Hepatocyte (in vitro differentiated cells): Measurements from ENCODE around the gene NPB. TPM values are rescaled to one million over a fixed set of nuclear protein-coding genes. Genes with fewer than 3 reads are reported as not detected.

ENCODE experiments used
- DNase-seq: peaks from one replicate; pipeline ENCODE4 v3.0.0-alpha.2; 2016; ENCODE audit warnings: low spot score
- H2AFZ ChIP-seq: fragments of 200-600 bp; sonication (generic); 2 replicates; pipeline ENCODE4 v1.6.0; 2016; ENCODE audit warnings: antibody characterized with exemption, mild to moderate bottlenecking
- H3K27ac ChIP-seq: fragments of 200-600 bp; sonication (generic); 2 replicates; pipeline ENCODE4 v1.5.1; 2016; ENCODE audit warnings: mild to moderate bottlenecking
- H3K27me3 ChIP-seq: fragments of 200-600 bp; sonication (generic); 2 replicates; pipeline ENCODE4 v1.6.1; 2016
- H3K36me3 ChIP-seq: fragments of 200-600 bp; sonication (generic); replicated peaks from 2 replicates; pipeline ENCODE4 v1.5.1; 2016; ENCODE audit warnings: low read depth; ENCODE audit not compliant: insufficient read depth
- H3K4me1 ChIP-seq: fragments of 200-600 bp; sonication (generic); 2 replicates; pipeline ENCODE4 v1.5.1; 2016; ENCODE audit warnings: mild to moderate bottlenecking, moderate library complexity; ENCODE audit not compliant: insufficient read depth
- H3K4me2 ChIP-seq: fragments of 200-600 bp; sonication (generic); 2 replicates; pipeline ENCODE4 v1.6.0; 2016
- H3K4me3 ChIP-seq: fragments of 200-600 bp; sonication (generic); 2 replicates; pipeline ENCODE4 v1.5.1; 2016; ENCODE audit warnings: mild to moderate bottlenecking
- H3K79me2 ChIP-seq: fragments of 200-600 bp; sonication (generic); 2 replicates; pipeline ENCODE4 v1.6.0; 2017; ENCODE audit warnings: mild to moderate bottlenecking
- H3K9me2 ChIP-seq: fragments of 200-600 bp; sonication (generic); replicated peaks from 2 replicates; pipeline ENCODE4 v1.6.0; 2017; ENCODE audit warnings: mild to moderate bottlenecking; ENCODE audit not compliant: insufficient read depth
- H3K9me3 ChIP-seq: fragments of 200-600 bp; sonication (generic); 2 replicates; pipeline ENCODE4 v1.5.1; 2016; ENCODE audit warnings: low read depth, mild to moderate bottlenecking
- H4K20me1 ChIP-seq: fragments of 200-600 bp; sonication (generic); 2 replicates; pipeline ENCODE4 v1.6.0; 2016; ENCODE audit warnings: mild to moderate bottlenecking; ENCODE audit not compliant: insufficient read depth, poor library complexity, severe bottlenecking
- EZH2 ChIP-seq: fragments of 200-600 bp; sonication (generic); IDR thresholded peaks from 2 replicates; pipeline ENCODE4 v1.6.1; 2016; ENCODE audit warnings: antibody characterized with exemption, mild to moderate bottlenecking, borderline replicate concordance
- EZH2phosphoT487 ChIP-seq: fragments of 200-600 bp; sonication (generic); IDR thresholded peaks from one replicate; pipeline ENCODE4 v1.6.1; 2018; ENCODE audit warnings: antibody characterized with exemption, mild to moderate bottlenecking, low read depth, moderate library complexity; ENCODE audit not compliant: unreplicated experiment, severe bottlenecking
- WGBS: methylation state at CpG from one replicate; pipeline ENCODE4 v1.1.6; 2016; ENCODE audit warnings: low lambda C conversion rate; ENCODE audit errors: missing lambda C conversion rate; 5-methylcytosine and 5-hydroxymethylcytosine counted together
- polyA plus RNA-seq: library from polyadenylated mRNA; unstranded; fragments of >200 nt; fragmentation: Nextera tagmentation; extraction: Ambion mirVana; gene quantifications from 2 replicates; pipeline ENCODE4 v1.2.1, GENCODE V29; 2016
- total RNA-seq: library from RNA; depleted of rRNA; stranded (reverse); fragments of >200 nt; gene quantifications from 2 replicates; pipeline ENCODE4 v1.2.3, GENCODE V29; 2014
- TF ChIP-seq, protein P1 (sequence below): fragments of 200-600 bp; sonication (generic); IDR thresholded peaks from 2 replicates; pipeline ENCODE4 v1.5.1; 2016; ENCODE audit warnings: antibody characterized with exemption, mild to moderate bottlenecking; ENCODE audit not compliant: poor library complexity

Gene NPB
- total and polyA plus RNA-seq, 2 experiments from 2014 or later, result 0.47 to 2.2 TPM

DNA sequence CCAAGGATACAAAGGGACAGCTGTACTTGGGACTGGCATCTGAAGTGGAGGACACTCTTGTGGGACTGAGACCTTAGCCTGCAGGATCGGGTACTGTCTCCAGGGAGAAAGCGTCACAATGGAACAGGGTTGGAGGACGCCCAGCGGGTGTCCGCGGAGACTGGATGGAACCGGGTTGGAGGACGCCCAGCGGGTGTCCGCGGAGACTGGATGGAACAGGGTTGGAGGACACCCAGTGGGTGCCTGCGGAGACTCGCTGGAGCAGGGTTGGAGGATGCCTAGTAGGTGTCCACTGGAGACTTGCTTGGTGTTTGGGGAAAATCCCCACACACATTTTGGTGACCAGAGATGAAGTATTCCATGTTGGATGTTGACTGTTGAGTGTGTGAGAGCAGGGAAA is 45.2 kb downstream of the NPB start, which contains the start of gene MYADML2:
TSS of gene MYADML2 (minus strand) at position 45 of the 400 bp plus-strand sequence. CDS start 5,492 bp downstream, outside the sequence.
- DNase-seq, result no peak
- H3K27ac ChIP-seq, result no peak within 1 kb of the TSS
- no peaks in the 10 kb centered on the region for H3K79me2 ChIP-seq
- no peaks in the 10 kb centered on the region for H3K36me3 ChIP-seq
- WGBS, result 86% methylated on average over 13 of the region's 13 CpGs
- no peak within 1 kb of the TSS for H2AFZ ChIP-seq
- H3K4me2 ChIP-seq, result no peak within 1 kb of the TSS
- no peaks in the 10 kb centered on the region for H3K4me1 ChIP-seq
- no peaks in the 10 kb centered on the region for H3K9me2 ChIP-seq
- H3K27me3 ChIP-seq, result no peaks in the 10 kb centered on the region
- no peaks in the 10 kb centered on the region for H3K9me3 ChIP-seq
- H3K4me3 ChIP-seq, result no peak within 1 kb of the TSS
- TF ChIP-seq, protein P1, sequence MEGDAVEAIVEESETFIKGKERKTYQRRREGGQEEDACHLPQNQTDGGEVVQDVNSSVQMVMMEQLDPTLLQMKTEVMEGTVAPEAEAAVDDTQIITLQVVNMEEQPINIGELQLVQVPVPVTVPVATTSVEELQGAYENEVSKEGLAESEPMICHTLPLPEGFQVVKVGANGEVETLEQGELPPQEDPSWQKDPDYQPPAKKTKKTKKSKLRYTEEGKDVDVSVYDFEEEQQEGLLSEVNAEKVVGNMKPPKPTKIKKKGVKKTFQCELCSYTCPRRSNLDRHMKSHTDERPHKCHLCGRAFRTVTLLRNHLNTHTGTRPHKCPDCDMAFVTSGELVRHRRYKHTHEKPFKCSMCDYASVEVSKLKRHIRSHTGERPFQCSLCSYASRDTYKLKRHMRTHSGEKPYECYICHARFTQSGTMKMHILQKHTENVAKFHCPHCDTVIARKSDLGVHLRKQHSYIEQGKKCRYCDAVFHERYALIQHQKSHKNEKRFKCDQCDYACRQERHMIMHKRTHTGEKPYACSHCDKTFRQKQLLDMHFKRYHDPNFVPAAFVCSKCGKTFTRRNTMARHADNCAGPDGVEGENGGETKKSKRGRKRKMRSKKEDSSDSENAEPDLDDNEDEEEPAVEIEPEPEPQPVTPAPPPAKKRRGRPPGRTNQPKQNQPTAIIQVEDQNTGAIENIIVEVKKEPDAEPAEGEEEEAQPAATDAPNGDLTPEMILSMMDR, result no peak
- no peak for TF ChIP-seq EZH2
- TF ChIP-seq EZH2phosphoT487, result no peak
- no peaks in the 10 kb centered on the region for H4K20me1 ChIP-seq

DNA sequence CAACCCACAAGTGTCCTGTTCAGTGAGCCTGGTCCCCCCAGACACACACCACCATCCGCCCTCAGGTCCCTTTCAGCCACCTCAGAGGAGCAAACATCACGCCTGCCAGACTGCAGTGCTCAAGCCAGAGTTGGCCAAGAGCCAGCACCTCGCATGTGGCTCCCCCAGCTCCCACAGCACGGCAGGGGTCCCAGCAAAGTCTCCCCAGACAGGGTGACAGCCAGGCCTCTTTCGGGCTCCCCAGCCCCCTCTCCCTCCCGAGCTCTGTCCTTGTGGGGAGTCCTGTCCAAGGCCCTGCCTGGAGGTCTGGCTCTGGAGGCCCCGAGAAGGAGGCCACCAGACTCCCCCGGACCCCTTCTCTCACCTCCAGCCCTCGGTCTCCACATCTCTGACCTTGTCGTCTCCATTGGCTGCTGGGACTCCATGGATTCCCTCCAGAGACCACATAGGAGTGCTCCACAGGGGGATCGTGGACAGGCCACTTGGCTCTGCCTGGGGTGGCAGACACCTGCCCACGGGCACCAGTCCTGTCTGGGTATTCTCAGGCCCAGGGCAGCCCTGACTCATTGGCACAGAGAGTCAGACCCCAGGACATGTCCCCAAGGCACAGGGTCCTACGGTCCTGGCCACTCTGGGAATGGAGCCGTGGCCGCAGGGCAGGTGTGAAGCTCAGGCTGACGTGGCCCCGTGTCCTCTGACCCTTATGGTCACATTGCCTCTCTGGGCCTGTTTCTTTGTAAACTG is 46.8 kb downstream of the NPB start:
- Histone ChIP-seq H3K9me2 (no peaks in the 10 kb centered on the region), H3K4me1 (no peaks in the 10 kb centered on the region), H3K79me2 (no peaks in the 10 kb centered on the region), H3K9me3 (no peaks in the 10 kb centered on the region), H3K4me3 (no peak overlapping the region), H2AFZ (no peak overlapping the region), H3K27ac (no peak overlapping the region), H3K4me2 (no peak overlapping the region), H4K20me1 (no peaks in the 10 kb centered on the region), H3K36me3 (no peaks in the 10 kb centered on the region), H3K27me3 (no peaks in the 10 kb centered on the region)
- no peak for DNase-seq
- WGBS, result 89% methylated on average over 17 of the region's 17 CpGs
- no peak for TF ChIP-seq EZH2phosphoT487
- TF ChIP-seq, protein P1, result no peak
- no peak for TF ChIP-seq EZH2

DNA sequence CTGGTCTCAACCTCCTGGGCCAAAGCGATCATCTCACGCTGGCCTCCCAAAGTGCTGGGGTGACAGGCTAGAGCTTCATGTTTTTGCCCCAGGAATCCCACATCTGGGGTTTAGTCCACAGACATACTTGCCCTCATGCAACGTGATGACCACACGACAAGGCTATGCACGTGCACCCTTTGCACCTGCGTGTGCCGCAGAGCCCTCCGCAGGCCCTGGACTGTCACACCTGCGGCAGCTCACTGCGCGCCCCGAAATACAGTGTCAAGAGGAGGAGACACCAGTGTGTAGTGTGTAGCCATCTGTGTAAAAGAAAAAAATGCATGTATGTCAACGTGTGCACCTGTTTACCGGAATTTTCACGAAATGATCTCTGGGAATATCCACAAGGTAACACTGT is 48.5 kb downstream of the NPB start:
- H3K4me1 ChIP-seq, result no peaks in the 10 kb centered on the region
- no peak for DNase-seq
- no peak overlapping the region for H3K4me2 ChIP-seq
- 87% methylated on average over 15 of the region's 15 CpGs for WGBS
- no peaks in the 10 kb centered on the region for H4K20me1 ChIP-seq
- H3K79me2 ChIP-seq, result no peaks in the 10 kb centered on the region
- no peaks in the 10 kb centered on the region for H3K9me2 ChIP-seq
- H3K36me3 ChIP-seq, result no peaks in the 10 kb centered on the region
- H3K4me3 ChIP-seq, result no peak overlapping the region
- no peaks in the 10 kb centered on the region for H3K27me3 ChIP-seq
- TF ChIP-seq, protein P1, result no peak
- TF ChIP-seq EZH2phosphoT487 (no peak), EZH2 (no peak)
- H2AFZ ChIP-seq, result no peak overlapping the region
- no peak overlapping the region for H3K27ac ChIP-seq
- H3K9me3 ChIP-seq, result no peaks in the 10 kb centered on the region
